Neural progenitor cell (in vitro differentiated cells): Measurements from ENCODE around the gene RAP1GDS1.

Experiments
- CTCF ChIP-seq: fragments of 200-600 bp; sonication (generic); IDR thresholded peaks from 2 replicates; pipeline ENCODE4 v1.5.1; 2017; ENCODE audit warnings: antibody characterized with exemption, mild to moderate bottlenecking
- EZH2 ChIP-seq: fragments of 200-600 bp; sonication (generic); IDR thresholded peaks from 2 replicates; pipeline ENCODE4 v1.6.1; 2017; ENCODE audit warnings: antibody characterized with exemption, mild to moderate bottlenecking, moderate library complexity
- EZH2phosphoT487 ChIP-seq: fragments of 200-600 bp; sonication (generic); IDR thresholded peaks from 2 replicates; pipeline ENCODE4 v1.6.1; 2017; ENCODE audit warnings: antibody characterized with exemption

DNA sequence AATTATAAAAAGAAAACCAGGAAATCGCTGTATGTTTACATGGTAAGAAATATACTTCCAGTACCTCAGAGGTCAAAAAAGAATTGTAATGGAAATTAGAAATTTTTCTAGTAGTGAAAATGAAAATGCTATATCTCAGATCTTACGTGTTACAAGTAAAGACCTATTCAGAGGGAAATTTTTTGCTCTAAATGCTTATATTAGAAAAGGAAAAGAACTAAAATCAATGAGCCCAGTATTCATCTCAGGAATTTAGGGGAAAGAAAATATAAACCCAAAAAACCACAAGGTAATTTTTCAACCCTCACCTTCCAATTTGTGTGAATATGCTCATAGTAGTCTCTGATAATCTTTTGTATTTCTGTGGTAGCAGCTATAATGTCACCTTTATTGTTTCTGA lies 145.6 kb downstream of the RAP1GDS1 start:
- TF ChIP-seq EZH2: no peak
- no peak for TF ChIP-seq CTCF
- TF ChIP-seq EZH2phosphoT487: no peak
